ENCODE results near the gene TPD52L1.

The TPD52L1 gene

GRCh38 chr6:125208625-125209249 lies 55.2 kb downstream of the TPD52L1 start:
- TF ChIP-seq CTCF (IDR thresholded peaks at IDR 0.05; ENCODE audit: low read depth, low read length), result no peak
- no peak for DNase-seq
- Histone ChIP-seq H3K9me3 (ENCODE audit: severe bottlenecking) (no peaks in the 10 kb centered on the region), H3K36me3 (no peaks in the 10 kb centered on the region), H3K27me3 (ENCODE audit: insufficient read depth, low read depth, severe bottlenecking) (no peaks in the 10 kb centered on the region), H3K27ac (no peak overlapping the region), H3K4me3 (ENCODE audit: low read depth, low read length) (no peak overlapping the region)

GRCh38 chr6:125210667-125211066 lies 57.1 kb downstream of the TPD52L1 start:
- TF ChIP-seq CTCF (IDR thresholded peaks at IDR 0.05; ENCODE audit: low read depth, low read length), result no peak
- no peak overlapping the region for H3K4me3 ChIP-seq (ENCODE audit: low read depth, low read length)
- DNase-seq, result no peak

GRCh38 chr6:125211352-125211751 lies 57.8 kb downstream of the TPD52L1 start:
- Histone ChIP-seq H3K4me3 (ENCODE audit: low read depth, low read length) (no peak overlapping the region), H3K27ac (no peak overlapping the region), H3K27me3 (ENCODE audit: insufficient read depth, low read depth, severe bottlenecking) (no peaks in the 10 kb centered on the region), H3K9me3 (ENCODE audit: severe bottlenecking) (no peaks in the 10 kb centered on the region), H3K36me3 (no peaks in the 10 kb centered on the region)
- TF ChIP-seq CTCF (IDR thresholded peaks at IDR 0.05; ENCODE audit: low read depth, low read length), result no peak
- no peak for DNase-seq

More at GRCh38 chr6:125210667-125211066, 57.1 kb downstream of the TPD52L1 start:
- no peaks in the 10 kb centered on the region for H3K27me3 ChIP-seq (ENCODE audit: insufficient read depth, low read depth, severe bottlenecking)
- H3K9me3 ChIP-seq (ENCODE audit: severe bottlenecking), result no peaks in the 10 kb centered on the region
- H3K27ac ChIP-seq, result no peak overlapping the region
- H3K36me3 ChIP-seq, result no peaks in the 10 kb centered on the region

GRCh38 chr6:125212377-125212776 lies 58.8 kb downstream of the TPD52L1 start:
- Histone ChIP-seq H3K4me3 (ENCODE audit: low read depth, low read length) (no peak overlapping the region), H3K9me3 (ENCODE audit: severe bottlenecking) (no peaks in the 10 kb centered on the region), H3K36me3 (no peaks in the 10 kb centered on the region), H3K27ac (no peak overlapping the region), H3K27me3 (ENCODE audit: insufficient read depth, low read depth, severe bottlenecking) (no peaks in the 10 kb centered on the region)
- no peak for DNase-seq
- no peak for TF ChIP-seq CTCF (IDR thresholded peaks at IDR 0.05; ENCODE audit: low read depth, low read length)

- TF ChIP-seq CTCF (IDR thresholded peaks at IDR 0.05; ENCODE audit: low read depth, low read length), result no peak
- H3K27ac ChIP-seq, result no peak overlapping the region
- H3K9me3 ChIP-seq (ENCODE audit: severe bottlenecking), result no peaks in the 10 kb centered on the region
- no peak for DNase-seq
- no peak overlapping the region for H3K4me3 ChIP-seq (ENCODE audit: low read depth, low read length)
- no peaks in the 10 kb centered on the region for H3K27me3 ChIP-seq (ENCODE audit: insufficient read depth, low read depth, severe bottlenecking)
- H3K36me3 ChIP-seq, result no peaks in the 10 kb centered on the region
These were observed 60.4 kb downstream of the TPD52L1 start for GRCh38 chr6:125213939-125214338.

- Histone ChIP-seq H3K4me3 (ENCODE audit: low read depth, low read length) (no peak overlapping the region), H3K27me3 (ENCODE audit: insufficient read depth, low read depth, severe bottlenecking) (no peaks in the 10 kb centered on the region), H3K27ac (no peak overlapping the region), H3K36me3 (no peaks in the 10 kb centered on the region), H3K9me3 (ENCODE audit: severe bottlenecking) (no peaks in the 10 kb centered on the region)
- DNase-seq, result no peak
- TF ChIP-seq CTCF (IDR thresholded peaks at IDR 0.05; ENCODE audit: low read depth, low read length), result no peak
These were observed 61.8 kb downstream of the TPD52L1 start for GRCh38 chr6:125215252-125215819.
